Ecto neural progenitor cell (in vitro differentiated cells): ENCODE results near the gene NOSIP.

Experiments used
- DNase-seq: peaks from one replicate; pipeline ENCODE4 v3.0.0-alpha.2; 2018; ENCODE audit warnings: low spot score

NOSIP gene

GRCh38 chr19:49544154-49544553, 36.2 kb downstream of the NOSIP start:
- DNase-seq: no peak

GRCh38 chr19:49543032-49543431, 37.3 kb downstream of the NOSIP start:
- DNase-seq: no peak

- DNase-seq: no peak
Observed at GRCh38 chr19:49542446-49542845, 37.9 kb downstream of the NOSIP start.

- no peak for DNase-seq
Observed at GRCh38 chr19:49541914-49542313, 38.4 kb downstream of the NOSIP start.

- no peak for DNase-seq
Observed at GRCh38 chr19:49539192-49539952, 41.0 kb downstream of the NOSIP start.

- DNase-seq: no peak
Observed at GRCh38 chr19:49538643-49539042, 41.7 kb downstream of the NOSIP start.

GRCh38 chr19:49536921-49537462, 43.4 kb downstream of the NOSIP start:
- no peak for DNase-seq

- DNase-seq: no peak
Observed at GRCh38 chr19:49534632-49535385, 45.5 kb downstream of the NOSIP start.

GRCh38 chr19:49533551-49534488, 46.5 kb downstream of the NOSIP start:
- peak; percentile 90 for DNase-seq

GRCh38 chr19:49530708-49531107, 49.6 kb downstream of the NOSIP start:
- DNase-seq: no peak

- DNase-seq: no peak
Observed at GRCh38 chr19:49528211-49528771, 52.1 kb downstream of the NOSIP start.

GRCh38 chr19:49524812-49525455, 55.4 kb downstream of the NOSIP start:
- no peak for DNase-seq

- no peak for DNase-seq
Observed at GRCh38 chr19:49520705-49521319, 59.5 kb downstream of the NOSIP start.

GRCh38 chr19:49518033-49518432, 62.3 kb downstream of the NOSIP start:
- no peak for DNase-seq

- no peak for DNase-seq
Observed at GRCh38 chr19:49515767-49516166, 64.6 kb downstream of the NOSIP start.

GRCh38 chr19:49514151-49514550, 66.2 kb downstream of the NOSIP start:
- no peak for DNase-seq

GRCh38 chr19:49513746-49514118, 66.6 kb downstream of the NOSIP start:
- no peak for DNase-seq

GRCh38 chr19:49512970-49513745, 67.2 kb downstream of the NOSIP start:
- DNase-seq: peak; percentile 76

- no peak for DNase-seq
Observed at GRCh38 chr19:49507803-49508494, 72.4 kb downstream of the NOSIP start.
